DMS153 treated with DMSO at 0.1 percent for 48 hours (cell line): ENCODE results near the gene FAM168A.

ENCODE experiments used
- DNase-seq: peaks from one replicate; lab custom pipeline; 2025; ENCODE audit not compliant: unreplicated experiment; lab: John Stamatoyannopoulos, UW

Gene FAM168A

DNA sequence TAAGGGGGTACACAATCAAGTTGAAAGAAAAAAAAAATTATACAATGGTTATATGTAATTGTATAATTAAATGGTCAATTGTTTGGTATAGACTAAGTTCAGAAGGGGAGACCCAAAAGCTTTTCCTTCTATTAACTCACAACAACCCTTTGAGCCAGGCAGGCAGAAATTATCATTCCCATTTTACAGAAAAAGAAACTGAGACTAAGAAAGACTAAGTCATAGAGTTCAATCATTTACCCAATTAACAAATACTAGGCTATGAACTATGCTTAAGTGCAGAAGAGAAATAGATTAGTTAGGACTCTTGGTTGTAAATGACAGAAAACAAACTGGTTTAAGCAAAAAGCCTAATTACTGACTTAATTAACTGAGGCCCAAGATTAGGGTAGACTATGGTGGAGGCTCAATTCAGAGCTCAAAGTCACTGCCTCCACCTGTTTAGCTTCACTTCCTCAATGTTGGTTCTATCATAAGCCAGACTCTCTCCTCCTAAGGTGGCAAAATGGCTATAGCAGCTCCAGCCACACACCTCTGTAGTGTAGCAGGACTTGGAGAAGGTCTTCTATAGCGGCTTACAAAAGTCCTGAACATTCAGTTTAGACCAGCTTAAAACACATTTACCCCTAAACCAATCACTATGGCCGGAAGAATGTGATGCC is 34.2 kb downstream of the FAM168A start:
- no peak for DNase-seq

DNA sequence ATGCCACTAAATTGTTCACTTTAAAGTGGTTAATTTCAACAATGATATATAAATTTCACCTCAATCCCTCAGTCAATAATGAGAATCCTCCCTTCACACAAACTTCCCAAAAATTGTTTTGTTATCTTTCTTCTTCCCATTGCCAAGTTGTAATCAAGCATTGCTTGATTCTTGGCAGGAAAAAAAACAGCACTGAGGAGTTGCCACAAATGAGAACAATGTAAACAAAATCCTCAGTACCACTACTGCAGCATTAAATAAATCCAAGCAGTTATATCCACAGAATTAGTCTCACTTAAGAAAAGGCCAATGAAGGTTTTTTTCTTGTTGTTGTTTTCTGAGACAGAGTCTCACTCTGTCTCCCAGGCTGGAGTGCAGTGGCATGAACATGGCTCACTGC is 38.2 kb downstream of the FAM168A start:
- no peak for DNase-seq

DNA sequence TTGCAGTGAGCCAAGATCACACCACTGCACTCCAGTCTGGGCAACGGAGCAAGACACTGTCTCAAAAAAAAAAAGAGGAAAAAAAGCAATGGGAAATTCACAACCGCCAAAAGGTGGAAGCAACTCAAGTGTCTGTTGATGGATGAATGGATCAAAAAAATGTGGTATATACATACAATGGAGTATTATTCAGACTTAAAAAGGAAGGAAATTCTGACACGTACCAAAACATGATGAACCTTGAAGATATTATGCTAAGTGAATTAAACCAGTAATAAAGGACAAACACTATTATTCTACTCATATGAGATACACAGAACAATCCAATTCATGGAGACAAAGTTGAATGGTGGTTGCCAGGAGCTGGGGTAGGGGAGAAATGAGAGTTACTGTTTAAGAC is 40.9 kb downstream of the FAM168A start:
- DNase-seq: no peak

DNA sequence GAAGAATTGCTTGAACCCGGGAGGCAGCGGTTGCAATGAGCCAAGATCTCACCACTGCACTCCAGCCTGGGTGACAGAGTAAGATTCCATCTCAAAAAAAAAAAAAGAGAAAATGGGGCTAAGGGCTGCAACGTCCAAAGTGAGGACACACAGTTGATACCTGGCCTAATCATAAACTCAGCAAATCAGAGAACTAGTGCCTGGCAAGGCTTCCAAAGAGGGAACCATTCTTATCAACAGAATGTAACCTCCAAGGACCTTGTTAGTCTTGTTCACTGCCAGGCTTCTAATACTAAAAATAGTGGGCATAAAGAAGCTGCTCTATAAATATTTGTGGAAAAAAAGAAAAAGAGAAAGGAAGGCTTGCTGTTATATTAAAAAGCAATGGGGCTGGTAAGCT is 42.3 kb downstream of the FAM168A start:
- no peak for DNase-seq

DNA sequence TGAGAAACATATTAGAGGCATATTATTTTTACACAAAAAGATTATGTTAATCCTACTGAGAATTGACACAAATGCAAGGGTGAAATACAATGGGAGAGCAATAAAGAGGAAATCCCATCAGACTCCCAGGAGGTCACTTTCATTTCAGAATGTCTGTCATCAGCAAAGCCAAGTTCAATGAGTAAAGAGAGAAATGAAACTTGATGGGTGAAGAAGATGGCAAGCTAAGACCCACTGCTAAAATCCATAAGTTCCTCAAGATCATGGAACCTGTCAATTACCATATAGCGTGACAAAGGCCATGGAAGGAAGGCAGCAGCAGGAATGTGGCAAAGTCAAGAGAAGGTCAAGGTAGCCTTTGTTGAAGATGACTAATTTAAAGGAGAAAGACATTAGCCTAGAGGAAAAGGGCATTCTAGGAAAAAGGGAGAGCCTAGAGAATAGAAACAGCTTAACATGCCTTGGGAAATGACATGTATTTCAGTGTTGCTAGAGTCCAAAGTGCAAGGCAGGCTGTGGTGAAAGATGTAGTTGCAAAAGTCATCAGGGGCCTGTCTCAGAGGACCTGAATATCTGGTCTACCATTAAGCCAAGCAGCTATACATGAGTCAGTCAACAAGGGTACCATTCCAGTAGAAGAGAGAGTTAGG is 43.1 kb downstream of the FAM168A start:
- DNase-seq: no peak

DNA sequence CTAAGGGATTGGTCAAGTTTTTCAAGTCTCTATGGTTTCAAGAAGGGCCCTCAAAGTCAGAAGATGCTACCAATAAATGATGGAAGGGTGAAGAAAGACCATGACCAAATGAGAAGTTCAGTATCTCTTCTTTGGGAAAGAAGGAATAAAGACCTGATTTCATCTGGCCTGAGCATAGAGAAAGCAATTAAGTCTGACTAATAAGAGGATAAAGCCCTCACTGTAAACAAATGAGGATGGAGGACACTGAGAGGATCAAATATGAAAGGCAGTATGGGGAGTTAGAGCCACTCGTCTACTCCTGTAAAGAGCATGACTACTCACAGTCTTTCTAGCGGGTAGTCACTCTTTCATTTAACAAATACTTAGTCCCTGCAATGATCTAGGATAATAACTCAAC is 44.6 kb downstream of the FAM168A start:
- DNase-seq: no peak

DNA sequence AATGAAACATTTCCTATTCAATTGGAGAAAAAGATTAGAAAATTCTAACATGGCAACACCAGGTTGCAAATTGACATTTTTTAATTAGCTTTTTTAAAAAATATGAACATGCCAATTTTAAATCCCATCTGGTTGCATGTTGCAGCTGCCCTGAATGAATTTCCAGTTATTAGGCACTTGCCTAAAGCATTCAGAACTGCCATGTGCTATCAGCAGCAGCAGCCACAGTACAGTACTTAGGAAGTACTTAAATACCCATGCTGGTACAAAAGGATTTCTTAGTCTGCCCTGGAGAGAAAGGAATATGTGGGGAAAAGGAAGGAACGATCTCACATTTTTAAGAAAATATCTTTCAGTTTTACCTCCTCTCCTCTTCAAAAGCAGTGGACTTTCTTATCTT is 46.2 kb downstream of the FAM168A start:
- no peak for DNase-seq

DNA sequence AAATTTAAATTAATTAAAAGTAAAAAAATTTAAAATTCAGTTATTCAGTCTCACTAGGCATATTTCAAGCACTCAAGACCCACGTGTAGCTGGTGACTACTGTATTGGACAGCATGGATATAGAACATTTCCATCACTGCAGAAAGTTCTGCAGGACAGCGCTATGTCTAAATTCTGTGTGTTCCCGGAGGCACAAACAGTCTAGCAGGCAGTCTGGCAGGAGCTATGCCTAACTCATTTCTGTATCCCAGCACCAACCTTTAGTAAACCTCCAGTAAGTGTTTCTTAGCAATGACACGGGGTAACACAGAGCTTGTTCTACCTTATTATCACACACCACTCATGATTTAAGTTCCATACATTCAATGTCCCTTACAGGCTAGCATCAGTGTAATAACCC is 48.5 kb downstream of the FAM168A start:
- no peak for DNase-seq

DNA sequence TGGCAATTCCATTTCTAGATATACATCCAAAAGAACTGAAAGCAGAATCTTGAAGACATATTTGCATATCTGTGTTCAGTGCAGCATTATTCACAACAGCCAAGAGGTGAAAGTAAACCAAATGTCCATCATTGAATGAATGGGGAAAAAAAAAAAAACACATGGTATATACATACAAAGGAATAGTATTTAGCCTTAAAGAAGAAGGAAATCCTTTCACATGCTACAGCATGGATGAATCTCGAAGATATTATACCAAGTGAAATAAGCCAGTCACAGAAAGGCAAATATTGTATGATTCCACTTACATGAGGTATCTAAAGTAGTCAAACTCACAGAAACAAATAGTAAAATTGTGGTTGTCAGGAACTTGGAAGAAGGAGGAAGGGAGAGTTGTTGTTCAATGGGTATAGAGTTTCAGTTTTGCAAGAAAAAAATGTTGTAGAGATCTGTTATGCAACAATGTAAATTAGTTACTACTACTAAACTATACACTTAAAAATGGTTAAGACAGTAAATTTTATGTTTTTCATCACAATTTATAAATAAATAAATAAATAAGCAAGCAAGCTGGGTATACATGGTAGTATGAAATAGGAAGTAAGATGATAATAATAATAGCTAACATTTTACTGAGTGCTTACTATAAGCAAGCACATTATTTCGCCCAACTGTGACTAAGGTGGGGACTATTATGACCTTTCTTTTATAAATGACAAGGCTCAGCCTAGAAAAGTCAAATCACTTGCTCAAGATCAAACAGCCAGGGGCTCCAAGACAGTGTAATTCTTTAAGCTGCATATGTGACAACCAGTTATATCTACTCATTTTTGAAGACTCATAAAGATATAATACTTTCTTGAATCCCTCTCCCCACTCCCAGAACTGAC is 50.0 kb downstream of the FAM168A start:
- DNase-seq: no peak

DNA sequence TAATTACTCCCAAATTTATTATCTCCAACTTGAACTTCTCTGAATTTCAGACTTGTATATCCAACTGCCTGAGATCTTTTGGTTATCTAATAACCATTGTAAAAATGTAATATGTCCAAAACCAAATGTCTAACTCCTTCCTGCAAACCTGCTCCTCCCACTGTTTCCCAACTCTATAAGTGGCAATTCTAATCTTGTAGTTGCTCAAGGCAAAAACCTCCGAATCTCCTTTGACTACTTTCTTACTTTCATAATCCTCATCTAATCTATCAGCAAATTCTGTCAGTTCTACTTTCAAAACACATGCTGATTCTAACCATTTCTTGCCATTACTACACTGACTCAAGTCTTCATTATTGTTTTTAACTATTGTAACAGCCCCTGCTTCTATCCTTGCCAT is 55.7 kb downstream of the FAM168A start:
- DNase-seq: no peak

DNA sequence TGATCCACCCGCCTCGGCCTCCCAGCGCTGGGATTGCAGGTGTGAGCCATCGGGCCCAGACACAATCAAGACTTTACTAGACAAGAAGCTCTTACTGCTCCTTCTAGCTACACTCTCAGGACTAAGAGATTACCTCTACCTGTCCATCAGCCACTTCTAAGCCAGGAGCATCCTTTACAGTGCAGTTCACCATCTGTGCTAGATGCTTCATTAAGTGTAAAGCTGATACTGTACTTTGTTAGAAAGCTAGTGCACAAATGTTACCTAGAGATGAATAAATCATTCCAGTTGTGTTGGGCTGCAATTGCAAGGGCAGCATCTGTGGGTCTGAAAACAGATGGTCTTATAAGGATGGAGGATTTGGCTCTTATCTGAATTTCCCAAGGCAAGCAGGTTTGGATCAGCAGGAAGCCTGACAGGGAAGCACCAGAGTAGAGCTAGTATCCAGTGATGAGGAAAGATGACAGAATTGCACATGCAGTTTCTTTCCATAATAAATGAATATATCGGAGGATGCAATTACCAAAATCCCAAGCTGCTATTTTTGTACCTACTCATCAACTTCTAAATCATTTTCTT is 58.3 kb downstream of the FAM168A start:
- no peak for DNase-seq

DNA sequence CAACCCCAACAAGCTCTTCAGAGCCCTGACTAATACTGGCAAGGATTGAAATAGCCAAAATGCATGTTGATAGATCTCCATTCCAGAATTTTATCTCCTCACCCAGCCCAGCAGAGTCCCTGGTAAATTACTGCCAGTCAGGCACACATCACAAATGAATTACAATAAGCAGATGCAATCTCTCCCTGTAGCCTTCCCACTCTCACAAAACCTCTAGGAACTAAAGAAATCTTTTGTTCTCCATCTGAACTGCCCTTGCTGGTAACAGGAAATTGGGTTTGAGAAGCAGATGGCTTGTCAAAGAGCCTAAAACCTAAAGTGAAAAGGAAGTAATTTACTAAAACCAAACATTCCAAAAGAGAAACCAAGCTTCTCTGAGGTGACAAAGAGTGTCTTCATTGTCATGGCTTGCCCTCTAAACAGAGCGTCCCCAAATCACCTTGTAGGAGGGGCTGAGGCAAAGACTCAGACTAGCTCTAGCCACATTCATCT is 59.5 kb downstream of the FAM168A start:
- no peak for DNase-seq

DNA sequence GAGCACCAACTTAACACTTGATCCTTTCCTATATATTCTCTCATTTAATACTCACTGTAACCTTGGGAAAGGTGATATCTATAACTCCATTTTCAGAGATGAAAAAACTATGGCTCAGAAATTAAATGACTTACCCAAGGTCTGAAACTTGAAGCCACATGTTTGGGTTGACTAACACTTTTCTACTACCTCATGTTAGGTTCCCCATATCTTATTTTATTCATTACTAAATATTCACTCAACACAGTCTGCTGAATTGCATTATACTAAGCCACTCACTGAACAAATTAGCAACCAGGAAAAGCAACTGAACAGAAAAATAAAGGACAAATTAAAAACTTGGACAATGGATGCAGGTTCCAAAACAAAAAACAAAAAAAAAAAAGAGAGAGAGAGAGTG is 59.9 kb downstream of the FAM168A start:
- DNase-seq: no peak

DNA sequence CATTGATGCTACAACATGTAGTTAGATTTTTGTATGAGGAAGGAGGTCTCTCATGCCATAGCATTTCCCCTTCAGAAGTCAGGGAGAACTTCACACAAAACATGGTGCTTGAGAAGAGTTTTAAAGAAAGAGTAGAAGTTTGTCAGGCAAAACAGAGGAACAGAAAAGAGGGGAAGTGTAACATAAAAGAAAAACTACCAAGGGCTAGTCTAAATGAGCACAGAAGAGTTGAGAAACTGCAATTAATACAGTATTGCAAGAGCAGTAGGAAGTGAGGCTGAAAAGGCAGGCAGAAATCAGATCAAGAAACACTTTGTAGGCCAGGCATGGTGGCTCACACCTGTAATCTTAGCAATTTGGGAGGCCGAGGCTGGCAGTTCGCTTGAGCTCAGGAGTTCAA is 61.0 kb downstream of the FAM168A start:
- no peak for DNase-seq

DNA sequence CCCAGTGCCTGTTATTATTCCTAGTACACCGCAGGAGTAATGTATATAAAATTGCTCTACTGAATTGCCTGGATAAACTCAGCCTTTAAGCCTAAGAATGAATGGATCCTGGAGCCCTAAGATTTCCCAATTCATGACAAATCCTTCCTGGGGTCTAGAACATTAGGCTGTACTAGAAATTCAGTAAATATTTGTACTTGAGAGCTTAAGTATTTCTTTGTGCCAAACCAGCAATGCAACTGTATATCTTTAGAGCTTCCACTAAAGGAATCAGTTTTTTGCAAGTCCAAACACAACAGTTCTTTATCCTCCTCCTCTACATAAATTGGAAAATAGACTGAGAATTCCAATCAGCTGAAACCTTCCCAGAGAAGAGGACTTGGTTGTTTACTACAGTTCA is 65.6 kb downstream of the FAM168A start:
- no peak for DNase-seq

DNA sequence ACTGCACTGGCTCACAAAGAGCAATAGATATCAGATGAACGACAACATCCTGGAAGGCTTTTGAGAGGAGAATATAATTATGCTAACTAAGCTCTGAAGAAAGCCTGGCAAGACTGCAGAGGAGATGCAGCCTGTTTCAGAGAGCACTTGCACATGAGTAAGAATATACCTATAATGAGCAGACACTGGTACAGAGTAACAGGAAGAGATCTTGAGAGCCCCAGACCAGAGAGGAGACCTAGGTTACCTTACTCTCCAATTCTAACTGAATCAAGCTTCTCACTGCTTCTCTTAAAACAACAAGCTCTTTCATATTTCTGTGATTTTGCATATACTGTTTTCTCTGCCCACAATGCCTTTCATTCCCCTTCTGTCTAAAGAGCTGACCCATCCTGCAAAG is 66.5 kb downstream of the FAM168A start:
- DNase-seq: no peak

DNA sequence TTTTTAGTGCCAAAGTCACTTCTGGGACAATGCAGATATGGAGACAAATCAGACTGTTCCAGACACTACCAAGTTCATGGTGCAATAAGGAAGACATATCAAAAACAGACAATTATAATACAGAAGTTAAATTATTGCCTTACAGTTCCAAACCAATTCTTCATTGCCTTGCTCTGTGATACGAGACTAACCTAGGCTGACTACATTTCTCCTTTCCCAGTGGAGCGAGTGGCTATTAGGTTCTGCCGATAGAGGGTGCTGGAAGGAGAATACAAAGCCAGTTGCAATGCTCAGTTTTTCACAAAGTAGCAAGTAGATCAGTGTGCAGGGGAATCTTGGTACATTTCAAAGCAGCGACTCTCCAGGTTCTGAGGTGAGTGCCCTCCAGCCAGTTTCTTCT is 67.8 kb downstream of the FAM168A start:
- no peak for DNase-seq

DNA sequence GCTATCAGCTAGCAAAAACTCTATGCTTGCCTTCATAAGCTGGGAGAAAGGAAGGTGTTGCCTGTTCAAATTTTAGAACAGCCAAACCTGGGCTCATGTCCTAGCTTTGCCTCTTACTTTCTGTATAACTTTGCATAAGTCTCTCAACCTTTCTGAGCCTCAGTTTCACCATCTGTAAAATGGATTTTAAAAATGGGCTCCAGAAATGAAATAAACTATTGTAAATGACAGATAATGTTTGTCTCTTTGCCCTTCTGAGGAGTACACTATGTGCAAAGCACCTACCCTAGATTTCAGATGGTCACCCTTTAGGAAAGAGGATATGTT is 68.7 kb downstream of the FAM168A start:
- DNase-seq: no peak

DNA sequence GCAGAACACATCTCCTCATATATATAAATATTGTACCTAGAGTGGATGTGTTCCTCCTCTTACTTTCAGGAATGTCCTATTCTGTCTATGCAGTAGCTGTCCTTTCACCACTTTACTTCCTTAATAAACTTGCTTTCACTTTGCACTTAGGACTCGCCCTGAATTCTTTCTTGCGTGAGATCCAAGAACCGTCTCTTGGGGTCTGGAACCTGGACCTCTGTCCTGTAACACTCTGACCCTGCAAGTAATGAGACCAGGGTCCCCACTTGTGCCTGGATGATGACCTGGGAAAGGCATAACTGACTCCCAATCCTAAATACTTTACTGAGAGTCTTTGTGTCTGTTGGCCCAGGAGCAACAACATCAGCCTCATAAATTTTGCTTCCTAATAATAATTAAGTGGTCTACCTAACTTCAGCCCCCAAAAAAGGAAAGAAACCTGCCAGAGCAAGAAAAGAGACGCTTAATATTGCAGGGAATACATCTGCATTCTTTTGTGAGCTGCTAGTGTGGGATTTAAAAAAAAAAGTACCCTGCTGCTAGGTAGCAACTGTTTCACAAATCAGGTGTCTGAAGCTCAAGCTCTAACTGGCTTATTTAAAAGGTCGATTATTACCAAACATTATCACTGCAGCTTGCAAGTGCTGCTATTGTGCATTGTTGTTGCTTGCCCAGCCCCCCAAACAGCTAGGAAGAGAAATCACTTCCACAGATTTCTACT is 69.3 kb downstream of the FAM168A start:
- DNase-seq: no peak

DNA sequence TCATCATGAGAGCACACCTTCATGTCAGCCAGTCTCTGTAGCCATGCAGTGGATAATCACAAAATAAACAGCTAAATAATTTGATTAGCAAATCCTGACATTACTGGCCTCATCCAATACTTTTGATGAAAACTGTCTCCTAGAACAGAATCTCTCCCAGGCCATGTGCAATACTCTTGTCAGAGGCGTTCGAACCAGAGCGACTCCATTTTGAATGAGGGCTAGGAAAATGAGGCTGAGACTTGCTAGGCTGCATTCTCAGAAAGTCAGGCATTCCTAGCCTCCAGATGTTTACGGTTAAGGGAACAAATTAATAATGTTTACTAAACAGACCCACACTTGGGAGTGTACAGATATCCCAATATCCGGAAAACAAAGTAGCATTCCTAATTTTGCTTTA is 69.9 kb downstream of the FAM168A start:
- DNase-seq: no peak

DNA sequence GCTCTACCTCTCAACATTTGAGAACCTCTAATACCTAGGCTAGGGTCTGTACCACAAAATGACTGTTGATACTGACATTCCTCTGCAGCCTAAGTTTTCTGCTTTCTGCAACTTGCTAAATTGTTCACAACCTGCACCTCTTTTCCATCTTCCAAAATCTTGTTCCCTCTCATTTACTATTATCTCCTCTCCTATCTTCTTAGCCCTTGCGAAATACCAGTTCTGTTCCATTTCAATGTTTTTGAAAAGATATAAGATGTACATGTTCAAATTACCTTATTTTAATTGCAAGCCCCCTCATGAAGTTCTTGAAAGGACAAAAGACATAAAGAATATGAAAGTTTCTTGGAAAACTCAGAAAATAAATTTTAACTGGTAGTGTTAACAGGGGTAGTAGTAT is 72.3 kb downstream of the FAM168A start:
- DNase-seq: no peak
